ENCODE data around the gene MTCH1. TPM values are rescaled to one million over a fixed set of nuclear protein-coding genes. Genes with fewer than 3 reads are reported as not detected.

Gene MTCH1
- total RNA-seq, 2 experiments from 2014 or later: 125 to 167 TPM

- DNase-seq (no peak), ATAC-seq (no peak)
- H3K9me3 Mint-ChIP-seq (ENCODE audit: low read depth): no peaks in the 10 kb centered on the region
- H3K27ac Mint-ChIP-seq: peak overlapping the region; percentile 85
- H3K36me3 Mint-ChIP-seq: peaks cover 33% of the 10 kb centered on the region
- no peak overlapping the region for H3K4me3 Mint-ChIP-seq
- peaks cover 86% of the 10 kb centered on the region for H3K4me1 Mint-ChIP-seq
- CTCF ChIA-PET: interaction anchor here (0.6 to 20.7 kb wide), 31 partner anchors 18 to 415 kb away, joined by 3 to 899 read pairs (median 4); partner anchors contain the start of genes C6orf89, FGD2, MTCH1 and PIM1
- no peaks in the 10 kb centered on the region for H3K27me3 Mint-ChIP-seq
These were observed 36.3 kb upstream of the MTCH1 start for GRCh38 chr6:37022135-37022863.

- DNase-seq (peak; percentile 90), ATAC-seq (peak; percentile 32)
- CTCF ChIA-PET: interaction anchor here (0.6 to 20.7 kb wide), 32 partner anchors 18 to 415 kb away, joined by 3 to 899 read pairs (median 4); partner anchors contain the start of genes C6orf89, FGD2, MTCH1 and PIM1
- H3K4me1 Mint-ChIP-seq: peaks cover 81% of the 10 kb centered on the region
- H3K36me3 Mint-ChIP-seq: peaks cover 33% of the 10 kb centered on the region
- H3K27ac Mint-ChIP-seq: peak overlapping the region; percentile 85
- H3K9me3 Mint-ChIP-seq (ENCODE audit: low read depth): no peaks in the 10 kb centered on the region
- no peaks in the 10 kb centered on the region for H3K27me3 Mint-ChIP-seq
- no peak overlapping the region for H3K4me3 Mint-ChIP-seq
These were observed 35.5 kb upstream of the MTCH1 start for GRCh38 chr6:37021356-37022129.

GRCh38 chr6:37020812-37021211 is 34.8 kb upstream of the MTCH1 start:
- H3K27ac Mint-ChIP-seq: peak overlapping the region; percentile 85
- H3K4me1 Mint-ChIP-seq: peaks cover 73% of the 10 kb centered on the region
- no peak for ATAC-seq
- CTCF ChIA-PET: interaction anchor here (1.0 to 20.7 kb wide), 17 partner anchors 17 to 416 kb away, joined by 3 to 899 read pairs (median 12); partner anchors contain the start of genes C6orf89, FGD2, MTCH1 and PIM1
- H3K27me3 Mint-ChIP-seq: no peaks in the 10 kb centered on the region
- H3K4me3 Mint-ChIP-seq: no peak overlapping the region
- H3K36me3 Mint-ChIP-seq: peaks cover 30% of the 10 kb centered on the region
- DNase-seq: no peak
- H3K9me3 Mint-ChIP-seq (ENCODE audit: low read depth): no peaks in the 10 kb centered on the region

GRCh38 chr6:37020381-37020780 is 34.4 kb upstream of the MTCH1 start:
- DNase-seq (no peak), ATAC-seq (no peak)
- Mint-ChIP-seq H3K27ac (no peak overlapping the region), H3K9me3 (ENCODE audit: low read depth) (no peaks in the 10 kb centered on the region), H3K4me1 (peaks cover 70% of the 10 kb centered on the region), H3K27me3 (no peaks in the 10 kb centered on the region), H3K4me3 (no peak overlapping the region), H3K36me3 (peaks cover 28% of the 10 kb centered on the region)
- CTCF ChIA-PET: interaction anchor here (1.0 to 20.7 kb wide), 17 partner anchors 16 to 672 kb away, joined by 3 to 899 read pairs (median 23); partner anchors contain the start of genes C6orf89, FGD2, PIM1 and PPIL1

- peaks cover 58% of the 10 kb centered on the region for H3K4me1 Mint-ChIP-seq
- H3K27ac Mint-ChIP-seq: peak overlapping the region; percentile 80
- H3K27me3 Mint-ChIP-seq: no peaks in the 10 kb centered on the region
- CTCF ChIA-PET: interaction anchor here (0.6 to 20.7 kb wide), 49 partner anchors 8 to 673 kb away, joined by 3 to 899 read pairs (median 6); partner anchors contain the start of genes C6orf89, CMTR1, FGD2 and MTCH1
- H3K4me3 Mint-ChIP-seq: no peak overlapping the region
- no peak for DNase-seq
- no peak for ATAC-seq
- H3K36me3 Mint-ChIP-seq: peaks cover 20% of the 10 kb centered on the region
- H3K9me3 Mint-ChIP-seq (ENCODE audit: low read depth): no peaks in the 10 kb centered on the region
These were observed 33.1 kb upstream of the MTCH1 start for GRCh38 chr6:37019065-37019450.

- H3K27ac Mint-ChIP-seq: peak overlapping the region; percentile 80
- H3K36me3 Mint-ChIP-seq: peaks cover 18% of the 10 kb centered on the region
- no peaks in the 10 kb centered on the region for H3K9me3 Mint-ChIP-seq (ENCODE audit: low read depth)
- peak overlapping the region; percentile 5 for H3K4me3 Mint-ChIP-seq
- CTCF ChIA-PET: interaction anchor here (0.6 to 20.7 kb wide), 91 partner anchors 9 to 670 kb away, joined by 3 to 899 read pairs (median 4); partner anchors contain the start of genes C6orf89, CMTR1, FGD2 and MTCH1
- H3K27me3 Mint-ChIP-seq: no peaks in the 10 kb centered on the region
- peak; percentile 97 for ATAC-seq
- H3K4me1 Mint-ChIP-seq: peaks cover 52% of the 10 kb centered on the region
- DNase-seq: peak; percentile 97
These were observed 32.4 kb upstream of the MTCH1 start for GRCh38 chr6:37018198-37019064.

- no peaks in the 10 kb centered on the region for H3K27me3 Mint-ChIP-seq
- DNase-seq (no peak), ATAC-seq (no peak)
- peaks cover 44% of the 10 kb centered on the region for H3K4me1 Mint-ChIP-seq
- H3K36me3 Mint-ChIP-seq: peaks cover 11% of the 10 kb centered on the region
- peak overlapping the region; percentile 5 for H3K4me3 Mint-ChIP-seq
- CTCF ChIA-PET: interaction anchor here (0.7 to 20.7 kb wide), 80 partner anchors 9 to 548 kb away, joined by 3 to 899 read pairs (median 5); partner anchors contain the start of genes C6orf89, FGD2, MTCH1 and PI16
- no peaks in the 10 kb centered on the region for H3K9me3 Mint-ChIP-seq (ENCODE audit: low read depth)
- peak overlapping the region; percentile 80 for H3K27ac Mint-ChIP-seq
These were observed 31.7 kb upstream of the MTCH1 start for GRCh38 chr6:37017606-37018197.

- no peak overlapping the region for H3K4me3 Mint-ChIP-seq
- DNase-seq: no peak
- H3K27ac Mint-ChIP-seq: no peak overlapping the region
- no peak for ATAC-seq
- no peaks in the 10 kb centered on the region for H3K9me3 Mint-ChIP-seq (ENCODE audit: low read depth)
- peaks cover 7% of the 10 kb centered on the region for H3K36me3 Mint-ChIP-seq
- H3K4me1 Mint-ChIP-seq: peaks cover 37% of the 10 kb centered on the region
- no peaks in the 10 kb centered on the region for H3K27me3 Mint-ChIP-seq
- CTCF ChIA-PET: interaction anchor here (1.0 to 20.7 kb wide), 20 partner anchors 13 to 297 kb away, joined by 3 to 899 read pairs (median 20); partner anchors contain the start of genes C6orf89, FGD2, MTCH1 and PIM1
These were observed 31.0 kb upstream of the MTCH1 start for GRCh38 chr6:37016995-37017394.

GRCh38 chr6:37015532-37015931 is 29.5 kb upstream of the MTCH1 start:
- Mint-ChIP-seq H3K4me3 (no peak overlapping the region), H3K27me3 (no peaks in the 10 kb centered on the region), H3K9me3 (ENCODE audit: low read depth) (no peaks in the 10 kb centered on the region), H3K36me3 (no peaks in the 10 kb centered on the region), H3K4me1 (peaks cover 26% of the 10 kb centered on the region), H3K27ac (no peak overlapping the region)
- no peak for DNase-seq
- CTCF ChIA-PET: interaction anchor here (1.3 to 20.7 kb wide), 5 partner anchors 29 to 192 kb away, joined by 4 to 899 read pairs (median 424); partner anchors contain the start of genes C6orf89, PIM1 and PPIL1
- ATAC-seq: no peak

- H3K9me3 Mint-ChIP-seq (ENCODE audit: low read depth): no peaks in the 10 kb centered on the region
- no peak overlapping the region for H3K4me3 Mint-ChIP-seq
- H3K27me3 Mint-ChIP-seq: no peaks in the 10 kb centered on the region
- DNase-seq (no peak), ATAC-seq (no peak)
- peaks cover 22% of the 10 kb centered on the region for H3K4me1 Mint-ChIP-seq
- H3K36me3 Mint-ChIP-seq: peaks cover 4% of the 10 kb centered on the region
- no peak overlapping the region for H3K27ac Mint-ChIP-seq
- CTCF ChIA-PET: interaction anchor here (10.7 kb wide), 1 partner anchor 136 kb away, joined by 269 read pairs; the partner anchor contains the start of genes C6orf89 and PPIL1
These were observed 28.7 kb upstream of the MTCH1 start for GRCh38 chr6:37014667-37015066.

GRCh38 chr6:37013516-37014491 is 27.8 kb upstream of the MTCH1 start:
- CTCF ChIA-PET: no interaction called here
- Mint-ChIP-seq H3K4me1 (peaks cover 14% of the 10 kb centered on the region), H3K27ac (no peak overlapping the region), H3K4me3 (no peak overlapping the region), H3K27me3 (no peaks in the 10 kb centered on the region), H3K36me3 (peaks cover 5% of the 10 kb centered on the region), H3K9me3 (ENCODE audit: low read depth) (no peaks in the 10 kb centered on the region)
- no peak for DNase-seq
- ATAC-seq: no peak
